ENCODE data around the gene MMD.

Gene MMD

GRCh38 chr17:55348749-55349354 lies 72.8 kb downstream of the MMD start:
- DNase-seq (ENCODE audit: low read depth) = peak; percentile 3

- DNase-seq (ENCODE audit: low read depth) = no peak
Measured at GRCh38 chr17:55347341-55347740, 74.3 kb downstream of the MMD start.

GRCh38 chr17:55346658-55347057 lies 75.0 kb downstream of the MMD start:
- no peak for DNase-seq (ENCODE audit: low read depth)

- no peak for DNase-seq (ENCODE audit: low read depth)
Measured at GRCh38 chr17:55345132-55345531, 76.5 kb downstream of the MMD start.

- no peak for DNase-seq (ENCODE audit: low read depth)
Measured at GRCh38 chr17:55344514-55344997, 77.1 kb downstream of the MMD start.

- DNase-seq (ENCODE audit: low read depth) = no peak
Measured at GRCh38 chr17:55343900-55344513, 77.6 kb downstream of the MMD start.

- DNase-seq (ENCODE audit: low read depth) = no peak
Measured at GRCh38 chr17:55342800-55343585, 78.6 kb downstream of the MMD start.
